SK-MEL-5 (cell line): ENCODE measurements around the gene IL21. TPM values are rescaled to one million over a fixed set of nuclear protein-coding genes. Genes with fewer than 3 reads are reported as not detected.
"Not testable (repeated sequence)": the region's sequence is repeated elsewhere in the genome, so short reads cannot be mapped to it uniquely, and the experiment has no call there.

ENCODE experiments used
- DNase-seq: peaks from one replicate; pipeline ENCODE4 v3.0.0-alpha.2; 2016; ENCODE audit warnings: low read depth, low spot score
- in situ Hi-C: cut with HindIII; loops from 2 replicates; pipeline ENCODE4 v1.10.0; 2016; ENCODE audit warnings: low sequenced_read_pairs, high pct_unique_total_duplicates, low pct_unique_long_range_greater_than_20kb
- polyA plus RNA-seq, 2 experiments: library from polyadenylated mRNA; depleted of rRNA; stranded (reverse); fragments of >200 nt; gene quantifications; 2 replicates each; pipeline ENCODE4 v1.2.3, GENCODE V29; 2015
- total RNA-seq: library from RNA; depleted of rRNA; stranded (reverse); fragments of >200 nt; shearing (Covaris generic); gene quantifications from 2 replicates; pipeline ENCODE4 v1.2.3, GENCODE V29; 2014; rRNA removed

The IL21 gene
- total RNA-seq, result not detected in 2 replicates
- not detected in 2 replicates for polyA plus RNA-seq (2015; cell fraction: cytosol; rRNA removed)
- polyA plus RNA-seq (2015; cell fraction: nucleus; rRNA removed), result not detected in 2 replicates

GRCh38 chr4:122621016-122621507 is at the start of gene IL21:
Gene IL21 (minus strand): TSS chr4:122621066. CDS start chr4:122621011, 55 bp downstream.
- DNase-seq, result no peak
- in situ Hi-C loops, result no loop called here

- in situ Hi-C loops, result no loop called here
- DNase-seq, result no peak
These were observed 49.3 kb upstream of the IL21 start for GRCh38 chr4:122669911-122670738.

- in situ Hi-C loops, result no loop called here
- DNase-seq, result no peak
These were observed 47.4 kb upstream of the IL21 start for GRCh38 chr4:122668241-122668640.

- no peak for DNase-seq
These were observed 45.8 kb upstream of the IL21 start for GRCh38 chr4:122666527-122667245.

GRCh38 chr4:122665161-122665929 is 44.5 kb upstream of the IL21 start:
- no peak for DNase-seq
- in situ Hi-C loops, result no loop called here

More at GRCh38 chr4:122666527-122667245, 45.8 kb upstream of the IL21 start:
- in situ Hi-C loops, result no loop called here

- in situ Hi-C loops, result no loop called here
- no peak for DNase-seq
These were observed 43.1 kb upstream of the IL21 start for GRCh38 chr4:122663814-122664610.

- no peak for DNase-seq
- in situ Hi-C loops, result no loop called here
These were observed 42.4 kb upstream of the IL21 start for GRCh38 chr4:122663291-122663690.

GRCh38 chr4:122662701-122663100 is 41.8 kb upstream of the IL21 start:
- no peak for DNase-seq
- in situ Hi-C loops, result no loop called here

GRCh38 chr4:122661176-122662160 is 40.6 kb upstream of the IL21 start:
- DNase-seq, result no peak
- in situ Hi-C loops, result no loop called here

GRCh38 chr4:122658818-122659295 is 38.0 kb upstream of the IL21 start:
- no peak for DNase-seq
- in situ Hi-C loops, result no loop called here

- no peak for DNase-seq
- in situ Hi-C loops, result no loop called here
These were observed 37.5 kb upstream of the IL21 start for GRCh38 chr4:122658377-122658776.

GRCh38 chr4:122657553-122657952 is 36.7 kb upstream of the IL21 start:
- DNase-seq, result no peak
- in situ Hi-C loops, result no loop called here

GRCh38 chr4:122656583-122656982 is 35.7 kb upstream of the IL21 start:
- in situ Hi-C loops, DNase-seq: not testable (repeated sequence)

GRCh38 chr4:122652379-122652778 is 31.5 kb upstream of the IL21 start:
- in situ Hi-C loops, result no loop called here
- DNase-seq, result peak; percentile 68

GRCh38 chr4:122650148-122650547 is 29.3 kb upstream of the IL21 start:
- DNase-seq, result no peak
- in situ Hi-C loops, result no loop called here

- in situ Hi-C loops, result no loop called here
- DNase-seq, result no peak
These were observed 26.8 kb upstream of the IL21 start for GRCh38 chr4:122647656-122648055.
